Chondrocyte (in vitro differentiated cells): Measurements from ENCODE around the gene HOXC6. TPM values are rescaled to one million over a fixed set of nuclear protein-coding genes. Genes with fewer than 3 reads are reported as not detected.
"Not testable (repeated sequence)": the region's sequence is repeated elsewhere in the genome, so short reads cannot be mapped to it uniquely, and the experiment has no call there.

Experiments used
- DNase-seq: peaks from one replicate; pipeline ENCODE4 v3.0.0; 2021; ENCODE audit warnings: mixed read lengths, low spot score
- H3K27ac Mint-ChIP-seq: one replicate; pipeline ENCODE4 v1.8.0; 2021; ENCODE audit warnings: mild to moderate bottlenecking, moderate library complexity, mixed read lengths; ENCODE audit not compliant: unreplicated experiment
- H3K27me3 Mint-ChIP-seq: 2 replicates; pipeline ENCODE4 v1.8.0; 2021; ENCODE audit warnings: low read depth, mixed read lengths
- H3K36me3 Mint-ChIP-seq: 2 replicates; pipeline ENCODE4 v1.8.0; 2021; ENCODE audit warnings: low read depth, mixed read lengths
- H3K4me1 Mint-ChIP-seq: 2 replicates; pipeline ENCODE4 v1.8.0; 2021; ENCODE audit warnings: low read depth, mild to moderate bottlenecking, mixed read lengths
- H3K4me3 Mint-ChIP-seq: one replicate; pipeline ENCODE4 v1.8.0; 2021; ENCODE audit warnings: mild to moderate bottlenecking, moderate library complexity, mixed read lengths; ENCODE audit not compliant: unreplicated experiment
- H3K9me3 Mint-ChIP-seq: 2 replicates; pipeline ENCODE4 v1.8.0; 2021; ENCODE audit warnings: low read depth, mixed read lengths
- CTCF ChIP-seq: fragments of 200-600 bp; sonication (generic); IDR thresholded peaks from 2 replicates; pipeline ENCODE4 v1.5.0; 2021; ENCODE audit warnings: antibody characterized with exemption, mild to moderate bottlenecking, moderate library complexity
- total RNA-seq: library from RNA; stranded (reverse); gene quantifications from 3 replicates; pipeline ENCODE4 v1.2.1, GENCODE V29; 2021

Gene HOXC6
- total RNA-seq, 1 donor from 2014 or later, result not detected

GRCh38 chr12:54038871-54039414 lies 10.7 kb downstream of the HOXC6 start:
- Mint-ChIP-seq H3K9me3 (no peaks in the 10 kb centered on the region), H3K4me1 (peaks cover 3% of the 10 kb centered on the region), H3K36me3 (no peaks in the 10 kb centered on the region), H3K27ac (no peak overlapping the region), H3K27me3 (peaks cover 84% of the 10 kb centered on the region), H3K4me3 (no peak overlapping the region)
- TF ChIP-seq CTCF, result no peak
- DNase-seq, result no peak

- TF ChIP-seq CTCF, result no peak
- Mint-ChIP-seq H3K4me3 (no peak overlapping the region), H3K36me3 (no peaks in the 10 kb centered on the region), H3K4me1 (no peaks in the 10 kb centered on the region), H3K27me3 (peaks cover 86% of the 10 kb centered on the region), H3K27ac (no peak overlapping the region), H3K9me3 (no peaks in the 10 kb centered on the region)
- DNase-seq, result no peak
Measured at GRCh38 chr12:54039417-54040147, 11.3 kb downstream of the HOXC6 start.

- no peak overlapping the region for H3K4me3 Mint-ChIP-seq
- TF ChIP-seq CTCF, result no peak
- DNase-seq, result no peak
- peaks cover 88% of the 10 kb centered on the region for H3K27me3 Mint-ChIP-seq
- H3K36me3 Mint-ChIP-seq, result no peaks in the 10 kb centered on the region
- H3K4me1 Mint-ChIP-seq, result no peaks in the 10 kb centered on the region
- no peaks in the 10 kb centered on the region for H3K9me3 Mint-ChIP-seq
- no peak overlapping the region for H3K27ac Mint-ChIP-seq
Measured at GRCh38 chr12:54040148-54040494, 11.9 kb downstream of the HOXC6 start.

GRCh38 chr12:54040648-54041047 lies 12.4 kb downstream of the HOXC6 start:
- no peak for DNase-seq
- no peaks in the 10 kb centered on the region for H3K9me3 Mint-ChIP-seq
- no peak for TF ChIP-seq CTCF
- no peaks in the 10 kb centered on the region for H3K36me3 Mint-ChIP-seq
- H3K4me3 Mint-ChIP-seq, result no peak overlapping the region
- H3K27ac Mint-ChIP-seq, result no peak overlapping the region
- peaks cover 88% of the 10 kb centered on the region for H3K27me3 Mint-ChIP-seq
- no peaks in the 10 kb centered on the region for H3K4me1 Mint-ChIP-seq

- Mint-ChIP-seq H3K4me1 (no peaks in the 10 kb centered on the region), H3K9me3 (no peaks in the 10 kb centered on the region), H3K27me3 (peaks cover 86% of the 10 kb centered on the region), H3K27ac (no peak overlapping the region), H3K36me3 (no peaks in the 10 kb centered on the region), H3K4me3 (no peak overlapping the region)
- TF ChIP-seq CTCF, result no peak
- DNase-seq, result no peak
Measured at GRCh38 chr12:54041097-54041690, 13.0 kb downstream of the HOXC6 start.

- not testable (repeated sequence) for H3K4me3 Mint-ChIP-seq, H3K36me3 Mint-ChIP-seq, DNase-seq, H3K4me1 Mint-ChIP-seq, H3K9me3 Mint-ChIP-seq, H3K27ac Mint-ChIP-seq
- H3K27me3 Mint-ChIP-seq, result peaks cover 86% of the 10 kb centered on the region
Measured at GRCh38 chr12:54042033-54042432, 13.8 kb downstream of the HOXC6 start.
